H9 (cell line): ENCODE data around the gene POC5. TPM values are rescaled to one million over a fixed set of nuclear protein-coding genes. Genes with fewer than 3 reads are reported as not detected.

Experiments used
- DNase-seq: peaks from one replicate; pipeline ENCODE4 v3.0.0-alpha.2; 2017
- H2AFZ ChIP-seq: one replicate; pipeline ENCODE4 v1.6.1; 2013; ENCODE audit warnings: mild to moderate bottlenecking, low read length, control low read depth, moderate library complexity
- H2AK5ac ChIP-seq: 2 replicates; pipeline ENCODE4 v1.6.1; 2013; ENCODE audit warnings: low read length, control low read depth, mixed read lengths; ENCODE audit not compliant: insufficient read length
- H2BK120ac ChIP-seq: one replicate; pipeline ENCODE4 v1.6.1; 2013; ENCODE audit warnings: low read depth, mild to moderate bottlenecking, low read length, control low read depth, inconsistent platforms; ENCODE audit not compliant: poor library complexity, severe bottlenecking
- H2BK12ac ChIP-seq: 2 replicates; pipeline ENCODE4 v1.6.1; 2013; ENCODE audit warnings: low read length, control low read depth, mixed read lengths, low read depth; ENCODE audit not compliant: insufficient read length
- H2BK15ac ChIP-seq: 2 replicates; pipeline ENCODE4 v1.6.1; 2013; ENCODE audit warnings: low read depth, low read length, control low read depth
- H2BK20ac ChIP-seq: one replicate; pipeline ENCODE4 v1.6.1; 2013; ENCODE audit warnings: low read depth, mild to moderate bottlenecking, low read length, control low read depth, inconsistent platforms; ENCODE audit not compliant: poor library complexity, severe bottlenecking
- H2BK5ac ChIP-seq: 2 replicates; pipeline ENCODE4 v1.6.1; 2013; ENCODE audit warnings: low read length, control low read depth, mixed read lengths; ENCODE audit not compliant: insufficient read length
- H3K14ac ChIP-seq: 2 replicates; pipeline ENCODE4 v1.6.1; 2013; ENCODE audit warnings: low read length, control low read depth; ENCODE audit not compliant: insufficient read depth
- H3K18ac ChIP-seq: 2 replicates; pipeline ENCODE4 v1.6.1; 2013; ENCODE audit warnings: low read depth, mild to moderate bottlenecking, mixed read lengths, low read length, control low read depth; ENCODE audit not compliant: insufficient read length
- H3K23ac ChIP-seq: 2 replicates; pipeline ENCODE4 v1.6.1; 2013; ENCODE audit warnings: low read length, control low read depth, mixed read lengths, low read depth; ENCODE audit not compliant: insufficient read length
- H3K23me2 ChIP-seq: 2 replicates; pipeline ENCODE4 v1.6.1; 2013; ENCODE audit warnings: low read depth, mild to moderate bottlenecking, mixed read lengths, low read length, control low read depth; ENCODE audit not compliant: insufficient read length, poor library complexity, severe bottlenecking
- H3K27ac ChIP-seq: 2 replicates; pipeline ENCODE4 v1.5.1; 2013; ENCODE audit warnings: low read length, control low read depth, mixed read lengths, low read depth; ENCODE audit not compliant: insufficient read length
- H3K27me3 ChIP-seq: 2 replicates; pipeline ENCODE4 v1.6.1; 2013; ENCODE audit warnings: low read length, control low read depth, inconsistent platforms; ENCODE audit not compliant: insufficient read depth
- H3K4ac ChIP-seq: 2 replicates; pipeline ENCODE4 v1.6.1; 2013; ENCODE audit warnings: low read depth, mild to moderate bottlenecking, control low read depth, inconsistent platforms, low read length, moderate library complexity
- H3K4me1 ChIP-seq: 2 replicates; pipeline ENCODE4 v1.6.1; 2013; ENCODE audit warnings: low read length, control low read depth, inconsistent platforms; ENCODE audit not compliant: insufficient read depth
- H3K4me2 ChIP-seq: 2 replicates; pipeline ENCODE4 v1.6.1; 2013; ENCODE audit warnings: low read length, control low read depth, mixed read lengths; ENCODE audit not compliant: insufficient read length, insufficient read depth
- H3K56ac ChIP-seq: 2 replicates; pipeline ENCODE4 v1.6.1; 2013; ENCODE audit warnings: low read depth, mild to moderate bottlenecking, mixed read lengths, low read length, control low read depth; ENCODE audit not compliant: insufficient read length
- H3K79me1 ChIP-seq: 2 replicates; pipeline ENCODE4 v1.6.1; 2013; ENCODE audit warnings: low read depth, mild to moderate bottlenecking, moderate library complexity, low read length, control low read depth, inconsistent platforms; ENCODE audit not compliant: insufficient read depth, poor library complexity, severe bottlenecking
- H3K79me2 ChIP-seq: 2 replicates; pipeline ENCODE4 v1.6.1; 2013; ENCODE audit warnings: low read length, control low read depth, inconsistent platforms; ENCODE audit not compliant: insufficient read depth
- H3K9ac ChIP-seq: 2 replicates; pipeline ENCODE4 v1.6.1; 2013; ENCODE audit warnings: low read length, control low read depth, mixed read lengths; ENCODE audit not compliant: insufficient read length; ENCODE audit errors: extremely low read depth
- H3K9me3 ChIP-seq: one replicate; pipeline ENCODE4 v1.6.1; 2013; ENCODE audit warnings: low read depth, low read length, inconsistent platforms; ENCODE audit not compliant: control insufficient read depth
- H3T11ph ChIP-seq: one replicate; pipeline ENCODE4 v1.6.1; 2013; ENCODE audit warnings: mild to moderate bottlenecking, low read length, control low read depth, inconsistent platforms
- H4K20me1 ChIP-seq: one replicate; pipeline ENCODE4 v1.6.1; 2013; ENCODE audit not compliant: control insufficient read depth, insufficient read length, insufficient read depth
- H4K5ac ChIP-seq: 2 replicates; pipeline ENCODE4 v1.6.1; 2013; ENCODE audit warnings: low read depth, mild to moderate bottlenecking, mixed read lengths, low read length, control low read depth; ENCODE audit not compliant: insufficient read length
- H4K8ac ChIP-seq: replicated peaks from 2 replicates; pipeline ENCODE4 v1.6.1; 2013; ENCODE audit warnings: low read length, control low read depth, mixed read lengths, low read depth; ENCODE audit not compliant: insufficient read length
- H4K91ac ChIP-seq: 2 replicates; pipeline ENCODE4 v1.6.1; 2013; ENCODE audit warnings: low read depth, mild to moderate bottlenecking, moderate library complexity, mixed read lengths, low read length, control low read depth; ENCODE audit not compliant: insufficient read length
- H3K27ac Mint-ChIP-seq, 3 experiments: 2 replicates in 2 of 3; 3 replicates in 1 of 3; pipeline ENCODE4 v1.8.0; 2020 to 2021; ENCODE audit warnings: mixed read lengths in 3 of 3, mild to moderate bottlenecking in 1 of 3, moderate library complexity in 1 of 3
- H3K27me3 Mint-ChIP-seq: 2 replicates; pipeline ENCODE4 v1.8.0; 2021; ENCODE audit warnings: low read depth, mild to moderate bottlenecking, moderate library complexity, mixed read lengths
- H3K36me3 Mint-ChIP-seq, 3 experiments: 2 replicates in 2 of 3; 3 replicates in 1 of 3; pipeline ENCODE4 v1.8.0; 2020 to 2021; ENCODE audit warnings: low read depth in 3 of 3, mixed read lengths in 3 of 3; ENCODE audit not compliant: insufficient read depth in 1 of 3
- H3K4me1 Mint-ChIP-seq, 2 experiments: 2 replicates each; pipeline ENCODE4 v1.8.0; 2020; ENCODE audit warnings: mixed read lengths in 2 of 2
- H3K4me3 Mint-ChIP-seq, 2 experiments: 2 replicates in 1 of 2; 3 replicates in 1 of 2; pipeline ENCODE4 v1.8.0; 2020 to 2021; ENCODE audit warnings: mild to moderate bottlenecking in 2 of 2, mixed read lengths in 2 of 2, moderate library complexity in 1 of 2
- H3K9me3 Mint-ChIP-seq, 2 experiments: 2 replicates in 1 of 2; 3 replicates in 1 of 2; pipeline ENCODE4 v1.8.0; 2020; ENCODE audit warnings: mild to moderate bottlenecking in 2 of 2, mixed read lengths in 2 of 2, moderate library complexity in 1 of 2
- WGBS: extraction: QIAGEN DNeasy Blood & Tissue Kit; methylation state at CpG from one replicate; pipeline ENCODE4 v1.1.7; 2013; ENCODE audit warnings: missing lambda C conversion rate, low lambda C conversion rate, mixed read lengths; ENCODE audit not compliant: insufficient read length; ENCODE audit errors: extremely low coverage; 5-methylcytosine and 5-hydroxymethylcytosine counted together
- total RNA-seq: library from RNA; stranded (reverse); gene quantifications from 2 replicates; pipeline ENCODE4 v1.2.1, GENCODE V29; 2021
- TF ChIP-seq, protein P1 (sequence below): fragments of 200-600 bp; sonication (generic); conservative IDR thresholded peaks from 3 replicates; pipeline ENCODE4 v1.8.0; 2021; ENCODE audit warnings: antibody characterized with exemption, mild to moderate bottlenecking

POC5 gene
- total RNA-seq, 1 experiment from 2014 or later, result 12.2 TPM

GRCh38 chr5:75675783-75676182, 41.5 kb downstream of the POC5 start:
- H2BK20ac ChIP-seq, result no peak overlapping the region
- H3K9me3 Mint-ChIP-seq, result no peaks in the 10 kb centered on the region
- no peak overlapping the region for H4K8ac ChIP-seq
- no peak overlapping the region for H3K18ac ChIP-seq
- no peaks in the 10 kb centered on the region for H3K4me1 Mint-ChIP-seq
- no peak overlapping the region for H2BK15ac ChIP-seq
- no peaks in the 10 kb centered on the region for H3K79me1 ChIP-seq
- H3K23ac ChIP-seq, result no peak overlapping the region
- H2BK5ac ChIP-seq, result no peak overlapping the region
- no peak overlapping the region for H3T11ph ChIP-seq
- no peaks in the 10 kb centered on the region for H4K20me1 ChIP-seq
- H3K4me3 Mint-ChIP-seq, result no peak overlapping the region
- H3K4me1 ChIP-seq, result no peaks in the 10 kb centered on the region
- no peak overlapping the region for H2AFZ ChIP-seq
- H3K9ac ChIP-seq, result no peak overlapping the region
- no peaks in the 10 kb centered on the region for H3K79me2 ChIP-seq
- H3K23me2 ChIP-seq, result no peaks in the 10 kb centered on the region
- no peaks in the 10 kb centered on the region for H3K27me3 ChIP-seq
- no peak overlapping the region for H3K14ac ChIP-seq
- no peak overlapping the region for H3K56ac ChIP-seq
- no peak overlapping the region for H4K5ac ChIP-seq
- no peak overlapping the region for H3K4ac ChIP-seq
- H3K27me3 Mint-ChIP-seq, result no peaks in the 10 kb centered on the region
- peaks cover 0 to 3% (median 0%) of the 10 kb centered on the region in 3 experiments; a peak in 2 of 7 replicates for H3K36me3 Mint-ChIP-seq
- H2AK5ac ChIP-seq, result no peak overlapping the region
- H4K91ac ChIP-seq, result no peak overlapping the region
- DNase-seq, result no peak
- no CpG with 5 or more reads among the region's 1 CpG for WGBS
- no peak overlapping the region for H2BK12ac ChIP-seq
- H3K4me2 ChIP-seq, result no peak overlapping the region
- H2BK120ac ChIP-seq, result no peak overlapping the region
- H3K27ac ChIP-seq, result no peak overlapping the region
- TF ChIP-seq, protein P1, sequence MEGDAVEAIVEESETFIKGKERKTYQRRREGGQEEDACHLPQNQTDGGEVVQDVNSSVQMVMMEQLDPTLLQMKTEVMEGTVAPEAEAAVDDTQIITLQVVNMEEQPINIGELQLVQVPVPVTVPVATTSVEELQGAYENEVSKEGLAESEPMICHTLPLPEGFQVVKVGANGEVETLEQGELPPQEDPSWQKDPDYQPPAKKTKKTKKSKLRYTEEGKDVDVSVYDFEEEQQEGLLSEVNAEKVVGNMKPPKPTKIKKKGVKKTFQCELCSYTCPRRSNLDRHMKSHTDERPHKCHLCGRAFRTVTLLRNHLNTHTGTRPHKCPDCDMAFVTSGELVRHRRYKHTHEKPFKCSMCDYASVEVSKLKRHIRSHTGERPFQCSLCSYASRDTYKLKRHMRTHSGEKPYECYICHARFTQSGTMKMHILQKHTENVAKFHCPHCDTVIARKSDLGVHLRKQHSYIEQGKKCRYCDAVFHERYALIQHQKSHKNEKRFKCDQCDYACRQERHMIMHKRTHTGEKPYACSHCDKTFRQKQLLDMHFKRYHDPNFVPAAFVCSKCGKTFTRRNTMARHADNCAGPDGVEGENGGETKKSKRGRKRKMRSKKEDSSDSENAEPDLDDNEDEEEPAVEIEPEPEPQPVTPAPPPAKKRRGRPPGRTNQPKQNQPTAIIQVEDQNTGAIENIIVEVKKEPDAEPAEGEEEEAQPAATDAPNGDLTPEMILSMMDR, result no peak
- no peaks in the 10 kb centered on the region for H3K9me3 ChIP-seq
- H3K27ac Mint-ChIP-seq, result no peak overlapping the region; a peak in 1 of 7 replicates
